Activated T-cell treated with anti-CD3 and anti-CD28 coated beads for 24 hours (primary cell): ENCODE measurements around the gene ADCY9.

Experiments used
- DNase-seq: peaks from one replicate; pipeline ENCODE4 v3.0.0-alpha.2; 2020; ENCODE audit warnings: low read depth

ADCY9 gene

DNA sequence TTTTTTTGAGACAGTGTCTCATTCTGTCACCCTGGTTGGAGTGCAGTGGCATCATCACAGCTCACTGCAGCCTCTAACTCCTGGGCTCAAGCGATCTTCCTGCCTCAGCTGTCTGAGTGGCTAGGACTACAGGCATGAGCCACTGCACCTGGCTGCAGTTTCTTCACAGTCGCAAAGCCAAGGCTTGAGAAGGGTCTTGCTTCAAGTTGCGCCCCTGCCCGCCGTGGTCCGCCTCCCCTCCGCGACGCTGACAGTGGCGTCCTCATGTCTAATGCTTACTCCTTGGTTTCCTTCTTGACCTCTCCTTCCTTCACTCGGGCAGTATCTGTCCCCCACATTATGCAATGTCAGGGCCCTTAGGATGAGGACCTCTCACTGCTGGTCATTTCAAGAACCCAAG lies 112.7 kb downstream of the ADCY9 start:
- no peak for DNase-seq

DNA sequence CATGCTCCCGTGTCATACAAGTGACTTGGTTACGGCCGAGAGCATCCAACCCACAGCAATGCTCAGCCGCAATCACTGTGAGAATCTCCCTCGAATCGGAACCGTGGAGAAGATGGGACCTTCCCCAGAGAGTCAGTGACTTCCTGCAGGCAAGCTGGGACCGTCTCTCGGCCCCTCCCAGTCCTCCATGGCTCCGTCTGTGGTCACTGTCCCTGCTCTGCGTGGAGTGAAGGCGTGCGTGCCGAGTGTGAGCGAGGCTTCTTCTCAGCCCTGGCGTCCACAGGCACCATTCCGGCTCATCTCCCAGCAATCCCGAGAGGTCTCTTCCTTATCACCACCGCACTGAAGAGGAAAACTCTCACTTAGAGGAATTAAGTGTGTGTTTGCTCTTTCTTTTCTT lies 113.1 kb downstream of the ADCY9 start:
- no peak for DNase-seq

DNA sequence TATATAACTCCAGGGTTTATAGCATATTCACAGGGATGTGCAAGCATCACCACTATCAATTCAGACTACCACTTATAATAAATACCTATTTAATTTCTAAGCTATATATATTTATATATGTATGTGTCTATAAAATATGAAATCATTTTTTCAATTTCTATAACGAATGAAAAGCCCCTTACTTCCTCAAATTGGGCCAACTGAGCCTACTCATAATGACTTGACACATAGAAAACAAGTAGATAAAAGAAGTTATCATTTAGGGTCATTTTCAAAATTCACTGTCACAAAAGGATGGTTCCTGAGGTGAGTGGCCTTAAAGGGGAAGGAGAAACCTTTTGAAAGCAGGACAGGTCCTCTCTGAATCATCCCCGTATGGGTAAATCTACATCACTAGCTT lies 114.1 kb downstream of the ADCY9 start:
- no peak for DNase-seq

DNA sequence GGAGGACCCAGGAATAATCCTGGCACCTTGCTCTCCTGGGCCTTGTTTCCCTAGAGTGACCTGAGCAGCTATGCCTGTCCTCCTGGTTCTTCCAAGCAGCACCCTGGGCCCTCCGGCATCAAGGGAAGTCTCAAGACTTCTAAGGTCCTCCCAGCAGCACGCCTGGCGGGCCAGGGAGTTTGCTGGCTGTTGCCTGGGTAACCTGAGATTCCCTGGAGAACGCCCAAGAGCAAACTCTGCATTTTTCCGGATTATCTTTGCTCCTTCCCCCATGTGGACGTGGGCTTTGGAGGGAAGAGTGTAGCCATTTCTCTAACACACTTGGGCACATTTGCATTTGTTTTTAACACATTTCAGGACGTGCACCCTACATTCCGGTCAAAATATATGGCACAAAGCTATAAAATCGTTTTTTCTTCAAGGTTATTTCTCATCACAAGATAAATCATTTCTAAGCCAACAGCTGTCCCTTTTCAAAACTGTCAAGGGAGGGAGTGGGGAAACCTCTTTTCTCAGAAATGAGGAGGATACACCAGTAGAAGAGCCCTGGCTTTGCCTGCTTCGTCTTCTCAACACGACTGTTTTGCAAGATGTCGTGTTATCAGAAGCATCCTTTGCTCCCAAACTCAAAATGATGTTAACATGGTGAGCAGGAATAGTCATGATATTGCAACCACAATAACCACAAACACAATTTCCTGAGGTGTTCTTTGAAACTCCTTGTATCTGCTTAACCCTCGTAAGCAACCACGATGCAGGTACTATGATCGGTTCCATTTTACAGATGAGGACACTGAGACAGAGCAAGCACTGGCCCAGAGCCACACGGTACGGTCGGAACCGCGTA lies 116.5 kb downstream of the ADCY9 start:
- DNase-seq = no peak

DNA sequence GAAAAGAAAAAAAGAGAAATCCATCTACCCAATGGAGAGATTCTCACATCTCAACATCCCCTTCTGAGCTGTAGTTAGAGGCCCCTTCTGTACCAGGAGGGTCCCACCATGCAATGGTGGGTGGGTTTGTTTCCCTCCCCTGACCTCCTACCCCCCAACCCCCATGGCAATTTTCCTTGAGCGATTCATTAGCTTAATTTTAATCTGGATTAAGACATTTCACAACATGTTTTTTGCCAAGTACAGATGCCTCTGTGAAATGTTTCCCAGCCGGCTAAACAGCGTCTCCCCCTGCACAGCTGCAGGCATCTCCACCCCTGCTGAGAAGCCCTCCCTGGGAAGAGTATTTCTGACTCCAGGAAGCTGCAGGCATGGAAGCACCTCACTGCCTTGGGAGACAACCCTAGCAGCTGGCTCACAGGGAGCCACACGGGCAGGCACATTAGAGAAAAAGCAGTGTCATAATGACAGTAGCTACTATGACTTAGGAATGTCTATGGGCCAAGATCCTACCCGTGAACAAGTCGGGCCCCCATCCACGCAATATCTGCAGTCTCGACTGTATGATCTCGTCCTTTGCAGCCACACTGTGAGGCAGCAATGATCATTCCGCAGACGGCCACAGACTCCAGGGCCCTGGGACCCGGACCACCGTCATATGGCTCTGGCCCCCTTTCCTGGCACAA lies 117.3 kb downstream of the ADCY9 start:
- no peak for DNase-seq

DNA sequence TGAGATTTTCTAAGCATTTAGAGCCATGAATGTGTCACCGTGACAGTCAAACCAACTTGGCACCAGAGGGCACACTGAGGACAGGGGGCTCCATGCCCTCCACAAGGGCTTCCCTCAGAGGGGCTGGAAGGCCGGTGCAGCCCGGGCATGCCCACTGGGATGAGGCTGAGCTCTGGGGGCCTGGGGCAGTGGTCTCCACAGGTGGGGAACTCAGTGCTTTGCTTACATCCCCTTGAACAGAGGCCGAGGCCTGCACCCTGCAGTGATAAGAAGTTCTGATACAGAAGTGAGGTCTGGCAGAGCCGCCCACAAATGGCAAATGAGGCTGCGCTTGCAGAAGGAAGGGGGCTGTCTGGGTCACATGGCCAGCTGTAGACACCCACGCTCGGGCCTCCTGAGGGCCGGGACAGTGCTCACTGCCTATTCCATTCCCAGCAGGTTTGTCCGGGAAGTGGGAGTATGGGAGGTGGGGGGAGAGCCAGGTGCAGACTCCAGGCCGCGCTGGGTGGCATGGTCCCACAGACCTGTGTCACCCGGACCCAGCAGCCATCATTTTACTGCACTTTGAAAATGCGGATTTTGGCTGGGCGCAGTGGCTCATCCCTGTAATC lies 118.9 kb downstream of the ADCY9 start:
- DNase-seq = no peak

DNA sequence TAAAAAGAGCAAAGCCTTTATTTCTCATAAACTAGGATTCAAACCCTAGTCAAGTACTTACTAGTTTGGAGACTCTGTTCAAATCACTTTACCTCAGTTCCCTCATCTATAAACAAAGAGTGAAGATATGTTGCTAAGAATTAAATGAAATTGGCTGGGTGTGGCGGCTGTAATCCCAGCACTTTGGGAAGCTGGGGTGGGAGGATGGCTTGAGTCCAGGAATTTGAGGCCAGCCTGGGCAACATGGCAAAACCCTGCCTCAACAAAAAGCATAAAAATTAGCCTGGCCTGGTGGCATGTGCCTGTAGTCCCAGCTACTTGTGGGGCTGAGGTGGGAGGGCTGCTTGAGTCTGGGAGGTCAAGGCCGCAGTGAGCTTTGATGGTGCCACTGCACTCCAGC lies 121.2 kb downstream of the ADCY9 start:
- DNase-seq = no peak

DNA sequence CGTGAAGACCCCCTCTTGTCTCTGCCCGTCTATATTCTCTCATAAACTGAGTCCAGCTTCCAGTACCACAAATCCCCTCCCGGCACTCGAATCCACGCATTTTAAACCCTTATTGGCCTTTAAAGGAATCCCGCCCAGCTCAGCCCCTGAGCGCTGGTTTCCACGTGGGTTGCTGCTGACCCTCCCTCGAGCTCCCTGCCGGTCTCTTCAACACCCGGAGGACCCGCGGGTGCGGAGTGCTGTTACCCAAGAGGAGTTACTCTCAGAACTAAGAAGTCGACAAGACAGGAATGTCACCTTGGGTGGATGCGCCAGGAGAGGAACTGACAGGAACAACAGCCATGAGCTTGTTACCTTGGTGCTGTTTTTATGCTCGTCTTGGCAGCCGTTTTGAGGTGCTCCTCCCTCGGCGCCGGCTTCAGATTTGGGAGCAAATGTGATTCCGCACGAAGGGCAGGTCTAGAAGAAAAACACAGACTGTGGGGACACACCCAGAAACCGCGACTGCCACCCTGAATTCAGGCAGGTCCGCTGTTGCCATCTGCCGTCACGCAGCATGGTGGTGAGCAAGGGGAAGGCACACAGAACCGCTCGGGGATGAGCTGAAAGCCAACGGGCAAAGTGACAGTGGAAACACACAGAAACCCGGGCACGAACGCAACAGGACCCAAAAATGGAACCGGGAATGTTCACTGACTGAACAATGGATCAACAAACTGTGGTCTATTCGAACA lies 123.0 kb downstream of the ADCY9 start:
- DNase-seq = no peak

DNA sequence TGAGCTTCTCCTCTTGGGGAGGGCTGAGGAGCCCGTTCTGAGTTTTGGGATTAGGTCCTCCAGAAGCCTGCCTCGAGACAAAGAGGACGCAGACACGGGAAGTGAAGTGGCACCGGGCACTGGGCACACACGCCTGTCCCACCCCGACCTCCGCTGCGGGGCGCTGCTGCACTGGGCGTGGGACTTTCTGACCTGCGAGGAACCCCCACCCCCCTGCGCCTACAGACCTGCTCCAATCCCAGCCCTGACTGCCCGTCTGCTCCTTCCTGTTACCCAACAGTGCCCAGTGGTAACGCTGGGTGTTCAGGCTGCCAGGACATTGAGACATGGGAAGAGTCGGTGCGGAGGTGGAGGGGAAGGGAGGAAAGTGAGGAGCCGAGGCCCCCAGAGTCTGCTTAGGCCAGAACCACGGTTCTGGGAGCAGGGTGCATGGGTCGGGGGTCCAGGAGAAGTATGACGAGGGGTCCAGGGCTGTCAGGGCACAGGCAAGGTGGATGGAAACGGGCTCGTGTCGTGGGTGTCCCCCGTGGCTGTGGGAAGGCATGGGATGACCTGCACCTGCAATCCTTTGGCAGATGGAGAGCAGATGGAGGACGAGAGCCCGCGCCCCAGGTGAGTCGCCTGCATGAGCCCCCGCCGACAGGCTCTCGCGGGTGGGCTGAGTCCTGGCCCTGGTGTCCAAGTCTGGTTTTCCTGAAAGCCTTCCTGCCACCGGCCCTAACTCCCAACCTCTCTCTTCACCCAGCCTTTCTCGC lies 123.8 kb downstream of the ADCY9 start:
- DNase-seq = no peak

DNA sequence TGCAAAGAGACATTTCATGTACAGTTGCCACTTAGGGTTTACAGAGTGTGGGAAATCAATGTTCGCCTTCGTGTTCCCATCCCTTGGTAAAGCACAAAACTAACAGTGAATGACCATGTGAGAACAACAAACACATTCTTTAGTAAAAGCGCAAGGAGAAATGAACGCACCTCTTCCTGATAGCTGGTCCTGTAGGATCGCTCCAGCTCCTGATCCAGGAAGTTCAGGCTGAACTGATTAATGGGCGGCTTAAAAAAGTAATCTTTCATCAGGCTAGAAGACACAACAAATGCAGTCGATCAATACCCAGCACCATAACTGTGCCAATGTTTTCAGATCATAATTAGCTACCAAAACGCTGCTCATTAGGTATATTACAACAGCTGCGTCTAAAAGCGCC lies 127.4 kb downstream of the ADCY9 start:
- no peak for DNase-seq

DNA sequence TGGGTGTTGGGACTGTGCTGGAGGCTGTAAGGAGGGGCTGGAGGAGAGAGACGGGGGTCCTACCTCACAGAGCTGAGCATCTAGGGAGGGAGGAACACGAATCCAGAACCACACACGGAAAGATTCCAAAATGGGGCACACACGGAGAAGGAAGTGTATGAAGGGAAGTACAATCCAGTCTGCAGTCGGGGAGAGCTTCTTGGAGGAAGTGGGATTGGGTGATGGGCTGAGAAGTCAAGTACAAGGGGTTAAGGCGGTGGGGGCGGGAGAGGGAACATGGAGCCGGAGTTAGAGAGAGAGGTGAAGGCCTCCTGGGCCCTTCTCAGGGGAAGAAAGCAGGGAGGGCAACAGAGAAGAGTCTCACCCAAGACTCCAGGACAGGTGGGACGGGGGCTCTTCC lies 128.2 kb downstream of the ADCY9 start:
- no peak for DNase-seq

DNA sequence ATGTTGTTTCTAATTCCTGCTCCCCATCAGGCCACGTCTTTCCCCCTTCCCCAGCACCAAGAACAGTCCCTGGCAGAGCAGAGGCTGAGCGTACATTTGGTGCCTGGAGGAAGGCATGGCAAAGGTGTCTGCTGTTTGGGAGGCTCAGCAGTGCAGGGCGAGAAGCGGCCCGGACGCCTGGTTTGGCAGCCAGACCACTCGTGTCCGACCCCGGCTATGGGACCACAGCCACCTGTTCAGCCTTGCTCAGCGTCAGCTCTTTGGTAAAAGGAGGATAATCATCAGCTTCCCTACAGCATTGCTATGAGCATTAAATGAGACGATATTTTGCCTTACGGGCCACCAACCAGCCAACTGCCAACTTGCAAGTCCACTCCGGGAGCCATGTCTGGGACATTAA lies 129.0 kb downstream of the ADCY9 start:
- no peak for DNase-seq

DNA sequence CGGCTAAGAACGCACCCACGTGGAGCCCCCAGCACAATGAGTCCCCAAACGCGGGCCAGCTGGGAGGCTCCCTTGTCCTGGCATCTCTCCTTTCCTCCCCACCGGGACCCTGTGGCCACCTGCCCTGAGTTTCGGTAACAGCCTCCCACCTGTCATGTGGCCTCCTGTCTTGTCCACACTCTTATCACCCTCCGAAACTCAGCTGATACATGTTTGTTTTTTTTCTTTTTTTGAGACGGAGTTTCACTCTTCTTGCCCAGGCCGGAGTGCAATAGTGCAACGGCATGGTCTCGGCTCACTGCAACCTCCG lies 130.1 kb downstream of the ADCY9 start:
- DNase-seq = no peak

DNA sequence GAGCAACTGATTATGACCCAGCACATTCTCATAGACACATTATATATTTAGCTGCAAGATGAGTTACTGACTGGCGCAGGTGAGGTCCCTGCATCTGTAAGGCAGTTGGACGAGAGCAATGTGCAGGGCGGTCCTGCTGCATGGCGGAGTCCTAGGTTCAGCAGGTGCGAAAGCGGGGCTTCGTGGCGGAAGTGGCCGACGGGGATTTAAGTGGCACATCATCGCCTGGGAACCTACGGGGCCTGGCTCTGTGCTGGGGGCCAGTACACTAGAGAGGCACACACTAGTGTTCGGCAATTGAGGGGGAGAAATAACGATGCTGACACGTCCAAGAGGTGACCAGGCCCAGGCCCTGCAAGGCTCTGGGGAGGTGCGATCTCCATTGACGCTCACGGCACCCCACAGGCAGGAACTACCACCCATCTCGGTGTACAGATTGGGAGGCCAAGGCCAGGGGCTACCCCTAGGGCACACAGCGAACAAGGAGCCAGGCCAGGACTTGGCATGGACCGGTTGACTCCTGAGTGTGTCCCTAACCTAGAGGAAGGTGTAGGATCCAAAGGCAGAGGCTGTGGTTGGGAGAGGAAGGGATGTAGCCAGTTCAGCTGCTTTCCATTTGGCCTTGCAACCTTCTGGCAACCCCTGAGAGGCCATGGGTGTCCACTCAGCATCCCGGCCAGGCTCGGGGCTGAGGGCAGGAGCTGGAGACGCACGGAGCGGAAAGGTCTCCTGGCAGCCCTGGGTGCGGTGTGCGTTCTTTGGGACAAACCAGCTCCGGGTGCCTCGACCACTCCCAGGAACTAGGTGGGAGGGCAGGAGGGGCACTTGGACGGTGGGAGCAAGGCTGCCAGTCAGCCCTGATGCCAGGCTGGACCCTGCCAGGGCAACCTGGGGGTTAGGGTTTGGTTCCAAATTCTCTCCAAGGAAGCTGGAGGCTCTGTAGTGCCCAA lies 131.9 kb downstream of the ADCY9 start:
- DNase-seq = no peak

DNA sequence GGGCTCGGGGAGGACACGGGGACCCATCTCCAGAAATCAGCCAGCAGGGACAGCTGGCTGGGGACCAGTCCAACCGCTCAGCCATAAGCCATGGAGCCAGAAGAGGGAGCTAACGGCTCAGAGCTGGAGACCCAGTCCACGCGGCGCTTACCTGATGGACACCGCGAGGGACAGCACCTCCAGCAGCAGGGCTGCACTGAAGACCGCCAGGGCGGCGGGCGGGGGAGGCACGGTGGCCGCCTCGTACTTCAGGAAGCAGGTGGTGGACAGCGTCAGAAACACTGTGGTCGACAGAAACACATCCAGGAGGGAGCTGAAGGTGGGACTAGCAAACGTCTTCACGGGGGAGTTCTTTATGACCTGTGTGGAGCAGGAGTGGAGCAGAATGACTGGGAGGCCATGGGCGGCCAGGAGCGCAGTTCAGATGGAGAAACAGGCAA lies 133.1 kb downstream of the ADCY9 start:
- DNase-seq = peak; percentile 7

DNA sequence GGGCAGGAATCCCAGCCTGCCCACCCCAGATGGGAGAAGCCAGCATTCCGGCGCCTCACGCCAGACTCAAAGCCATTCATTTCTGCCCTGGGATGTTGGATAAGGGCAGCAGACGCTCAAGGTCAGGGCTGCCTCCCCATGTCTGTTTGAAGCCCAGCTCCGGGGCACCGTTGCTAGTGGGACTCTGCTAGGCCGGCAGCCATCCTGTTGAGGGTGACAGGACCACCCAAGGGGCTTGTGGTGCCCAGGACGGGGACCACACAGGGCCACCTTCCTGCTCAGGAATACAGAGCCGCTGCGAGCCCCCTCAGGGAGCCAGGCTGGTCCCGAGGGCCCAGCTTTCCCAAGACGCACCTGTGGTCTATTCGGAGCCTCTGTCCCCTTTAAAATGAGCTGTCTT lies 134.0 kb downstream of the ADCY9 start:
- DNase-seq = no peak

DNA sequence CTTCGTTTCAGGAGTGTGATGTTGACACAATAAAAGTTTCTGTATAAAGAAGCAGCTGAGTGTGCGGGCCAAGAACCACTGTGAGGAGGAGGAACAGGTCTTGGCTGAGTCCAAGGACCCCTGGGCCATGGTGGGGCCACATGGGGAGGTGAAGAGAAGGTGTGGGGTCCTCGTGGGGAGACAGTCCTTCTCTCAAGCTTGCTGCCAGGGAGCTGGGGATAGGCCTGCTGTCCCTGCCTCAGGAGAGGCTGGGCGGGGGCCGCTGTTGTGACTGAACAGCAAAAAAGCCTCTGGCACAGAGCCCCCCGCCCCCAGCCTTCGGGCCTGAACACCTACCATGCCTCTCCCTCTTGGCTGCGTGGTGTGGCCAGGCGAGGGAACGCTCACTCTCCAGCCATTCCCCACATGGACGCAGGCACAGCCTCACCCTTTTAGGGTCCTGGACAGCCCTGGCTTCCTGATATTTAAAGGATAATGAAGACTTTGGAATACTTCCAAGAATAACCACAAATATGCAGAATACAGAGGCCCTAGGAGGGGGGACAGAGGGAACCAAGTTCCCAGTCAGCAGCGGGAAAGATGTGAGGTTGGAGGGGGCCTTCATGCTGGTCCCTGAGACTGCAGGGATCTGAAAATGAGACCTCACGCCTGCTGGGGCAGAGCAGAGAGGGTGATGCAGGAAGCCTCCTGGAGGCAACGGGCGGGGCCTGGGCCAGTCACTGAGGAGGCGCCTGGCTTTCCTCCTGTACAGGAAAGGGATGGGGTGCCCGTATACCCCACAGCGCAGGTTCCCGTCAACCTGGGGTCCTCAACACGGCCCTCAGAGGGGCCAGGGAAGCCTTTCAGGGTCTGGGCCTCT lies 135.8 kb downstream of the ADCY9 start:
- DNase-seq = no peak

DNA sequence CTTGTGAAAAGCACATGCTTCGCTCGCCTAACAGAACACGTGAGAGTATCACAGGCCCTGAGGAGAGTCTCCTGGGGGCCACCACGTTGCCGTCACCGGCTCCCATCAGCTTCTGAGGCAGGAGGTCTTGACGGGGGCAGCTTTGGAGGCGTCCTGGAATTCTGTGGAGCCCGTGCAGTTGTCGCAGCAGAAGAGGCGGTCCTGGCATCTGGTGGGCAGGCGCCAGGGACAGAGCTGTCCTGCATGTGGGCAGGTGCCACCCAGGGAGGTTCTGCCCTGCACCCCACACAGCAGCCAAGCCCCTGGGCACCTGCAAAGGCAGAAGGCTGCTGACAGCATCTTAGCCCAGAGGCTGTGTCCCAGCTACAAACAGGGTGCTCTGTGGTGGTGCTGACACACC lies 136.7 kb downstream of the ADCY9 start:
- DNase-seq = no peak

DNA sequence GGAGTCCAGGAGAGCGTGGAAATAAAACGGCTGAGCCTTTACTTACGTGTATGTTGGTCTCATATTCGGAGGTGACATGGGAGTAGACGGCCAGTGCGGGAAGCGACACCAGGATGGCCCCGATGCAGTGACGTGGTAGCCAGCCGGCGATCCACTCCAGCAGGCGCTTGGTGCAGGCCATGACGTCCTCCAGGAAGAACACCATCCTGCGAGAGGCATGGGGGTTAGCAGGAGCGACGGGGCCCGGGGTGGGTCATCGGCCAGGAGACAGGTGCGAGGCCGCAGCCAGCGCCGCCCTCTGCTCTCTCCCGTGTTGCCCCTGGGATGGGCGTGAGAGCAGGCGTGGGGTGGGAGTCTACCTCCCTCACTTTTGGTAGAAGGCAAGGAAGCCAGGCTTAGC lies 137.2 kb downstream of the ADCY9 start:
- DNase-seq = no peak

DNA sequence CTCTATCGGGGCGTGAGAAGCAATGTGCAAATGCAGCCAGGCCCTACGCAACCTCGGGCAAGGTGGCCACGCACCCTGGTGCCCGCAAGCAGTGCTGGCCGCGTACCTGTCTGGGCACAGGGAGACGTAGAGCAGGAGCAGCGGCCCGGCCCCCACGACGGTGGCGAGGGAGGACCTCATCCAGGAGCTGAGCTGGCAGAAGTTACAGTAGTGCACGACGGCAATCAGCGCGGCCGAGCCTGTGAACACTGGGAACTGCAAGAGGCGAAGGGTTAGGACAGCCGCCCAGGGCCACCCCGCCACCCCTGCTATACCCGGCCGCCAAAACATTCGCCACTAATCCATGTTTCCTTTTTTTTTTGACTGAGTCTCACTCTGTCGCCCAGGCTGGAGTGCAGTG lies 138.9 kb downstream of the ADCY9 start:
- no peak for DNase-seq
